ENCODE data around the gene MYBPC1. TPM values are rescaled to one million over a fixed set of nuclear protein-coding genes. Genes with fewer than 3 reads are reported as not detected.

The MYBPC1 gene
- total and polyA plus RNA-seq, 2 of the 4 experiments (the other 2 are of a cell fraction) = not detected

DNA sequence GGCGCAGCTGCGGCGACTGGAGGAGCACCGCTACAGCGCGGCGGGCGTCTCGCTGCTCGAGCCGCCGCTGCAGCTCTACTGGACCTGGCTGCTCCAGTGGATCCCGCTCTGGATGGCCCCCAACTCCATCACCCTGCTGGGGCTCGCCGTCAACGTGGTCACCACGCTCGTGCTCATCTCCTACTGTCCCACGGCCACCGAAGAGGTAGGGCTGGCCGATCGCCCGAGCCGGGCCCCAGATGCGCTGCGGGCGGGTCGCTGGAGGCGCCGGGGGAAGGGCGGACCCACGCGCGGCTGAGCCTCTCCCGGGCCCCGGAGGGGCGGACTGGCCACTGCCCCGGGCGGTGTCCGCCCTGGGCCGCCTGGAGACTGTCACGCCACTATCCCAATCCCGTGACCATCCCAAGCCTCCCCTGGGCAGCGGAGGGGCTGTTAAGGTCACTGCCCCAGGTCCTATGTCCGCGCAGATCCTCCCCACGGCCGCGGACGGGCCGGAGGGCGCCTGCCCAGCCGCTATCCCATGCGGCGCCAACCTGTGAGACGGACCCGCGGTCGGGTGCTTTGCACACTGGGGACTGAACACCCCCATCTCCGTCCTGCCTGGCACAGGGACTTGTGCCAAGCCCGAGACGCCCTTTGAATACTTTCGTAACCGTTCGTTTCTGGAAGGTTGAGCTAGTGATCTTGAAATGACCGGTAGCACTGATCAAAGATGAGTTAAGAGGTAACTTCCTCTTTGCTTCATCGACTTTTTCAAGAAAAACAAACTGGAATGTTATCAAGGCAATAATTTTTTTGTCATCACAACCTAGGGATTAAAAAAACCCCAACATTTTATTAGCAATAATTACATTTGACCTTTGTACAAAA is 103.4 kb downstream of the MYBPC1 start:
- peaks cover 7 to 11% of the 10 kb centered on the region in 2 experiments; a peak in 2 of 4 replicates for H3K79me1 ChIP-seq (ENCODE audit: low read depth in 1 of 2, low read length in 2 of 2)
- H4K91ac ChIP-seq (ENCODE audit: insufficient read depth, low read depth, low read length) = peak overlapping the region; percentile 38; the same call in 1 of the 2 replicates
- peak overlapping the region; percentile 63 for H2AK9ac ChIP-seq (replicated peaks; ENCODE audit: low read depth, low read length, poor library complexity)
- intact Hi-C loops (cut with micrococcal nuclease) (loop anchor here (2.0 kb wide), 1 partner anchor 283 kb away; no protein-coding TSS in a partner anchor), dilution Hi-C loops (cut with HindIII; ENCODE audit: low sequenced_read_pairs, unreplicated experiment) (no loop called here), in situ Hi-C loops (cut with MboI; ENCODE audit: low sequenced_read_pairs) (no loop called here)
- peaks cover 7% of the 10 kb centered on the region for H3K4me1 ChIP-seq (ENCODE audit: control insufficient read depth, insufficient read depth, low read length)
- H3K4me2 ChIP-seq (ENCODE audit: low read depth, low read length) = peak overlapping the region; percentile 99
- ChIA-PET CTCF (interaction anchor here (0.6 to 1.1 kb wide), 2 partner anchors 9 to 31 kb away, joined by 3 to 4 read pairs; no protein-coding TSS in a partner anchor), POLR2A (ENCODE audit: unreplicated experiment) (interaction anchor here (0.6 kb wide), 1 partner anchor 525 kb away, joined by 3 read pairs; no protein-coding TSS in a partner anchor)
- 3% methylated on average over 32 of the region's 67 CpGs; no CpG with 5 or more reads in 1 of the 2 experiments for WGBS, 2 experiments (ENCODE audit: extremely low coverage in 2 of 2, insufficient read length in 1 of 2)
- no peaks in the 10 kb centered on the region for H3K9me1 ChIP-seq (ENCODE audit: insufficient read depth, low read length)
- H3K4me3 ChIP-seq (ENCODE audit: insufficient read depth, low read depth, low read length) = peak overlapping the region; percentile 99
- DNase-seq (peak; percentile 7), ATAC-seq (ENCODE audit: low read depth) (peak; percentile 66)
- H4K5ac ChIP-seq (ENCODE audit: low read depth, low read length) = peak overlapping the region; percentile 61; the same call in 1 of the 2 replicates
- H3K4ac ChIP-seq (ENCODE audit: low read depth, low read length) = peak overlapping the region; percentile 21
- peak overlapping the region; percentile 77; the same call in 1 of the 3 replicates for H2BK15ac ChIP-seq (ENCODE audit: low read depth, low read length)
- H4K20me1 ChIP-seq (ENCODE audit: insufficient read depth, low read length) = no peaks in the 10 kb centered on the region
- peaks cover 2% of the 10 kb centered on the region for H3K9me3 ChIP-seq (ENCODE audit: control insufficient read depth, insufficient read depth, low read length)
- H3K27me3 ChIP-seq (ENCODE audit: control insufficient read depth, insufficient read depth, low read length) = no peaks in the 10 kb centered on the region
- no peaks in the 10 kb centered on the region for H3K36me3 ChIP-seq (ENCODE audit: control insufficient read depth, insufficient read depth, low read length)
- H4K8ac ChIP-seq (ENCODE audit: low read depth in 2 of 2, low read length in 2 of 2) = peak overlapping the region in 1 of 2 experiments; percentile 53; a peak in 1 of 4 replicates
- H2AFZ ChIP-seq (replicated peaks; ENCODE audit: low read length, poor library complexity) = peak overlapping the region; percentile 96
- no TSS peak for BruUV-seq (replicated peaks)
- peak overlapping the region; percentile 61; the same call in 1 of the 2 replicates for H3K23ac ChIP-seq (ENCODE audit: low read depth, low read length)
- no peak overlapping the region for H2BK20ac ChIP-seq (ENCODE audit: low read depth, low read length)
- no peak overlapping the region for H3K14ac ChIP-seq (replicated peaks; ENCODE audit: low read depth, low read length)
- peak overlapping the region; percentile 48; the same call in 1 of the 2 replicates for H3K56ac ChIP-seq (ENCODE audit: extremely low read depth, insufficient read depth, low read length)
- 0 out of 2 replicates have a peak overlapping the region, but pooled peaks have one; percentile 20 for H2BK120ac ChIP-seq (ENCODE audit: low read depth, low read length)
- H3K27ac ChIP-seq (ENCODE audit: insufficient read depth, low read length) = peak overlapping the region; percentile 91
- H3K18ac ChIP-seq (ENCODE audit: low read depth, low read length) = peak overlapping the region; percentile 77; the same call in 1 of the 2 replicates
- TF ChIP-seq MAZ (IDR thresholded peaks at IDR 0.05; ENCODE audit: borderline replicate concordance, low read depth, low read length) = no peak
- TF ChIP-seq CHD1 (IDR thresholded peaks at IDR 0.05; ENCODE audit: low read depth, low read length) = no peak
- TF ChIP-seq POLR2A (IDR thresholded peaks at IDR 0.05; ENCODE audit: low read depth, low read length) = no peak
- TF ChIP-seq, protein P1, sequence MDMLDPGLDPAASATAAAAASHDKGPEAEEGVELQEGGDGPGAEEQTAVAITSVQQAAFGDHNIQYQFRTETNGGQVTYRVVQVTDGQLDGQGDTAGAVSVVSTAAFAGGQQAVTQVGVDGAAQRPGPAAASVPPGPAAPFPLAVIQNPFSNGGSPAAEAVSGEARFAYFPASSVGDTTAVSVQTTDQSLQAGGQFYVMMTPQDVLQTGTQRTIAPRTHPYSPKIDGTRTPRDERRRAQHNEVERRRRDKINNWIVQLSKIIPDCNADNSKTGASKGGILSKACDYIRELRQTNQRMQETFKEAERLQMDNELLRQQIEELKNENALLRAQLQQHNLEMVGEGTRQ (IDR thresholded peaks at IDR 0.05; ENCODE audit: low read depth, low read length) = no peak
- no peak for TF ChIP-seq RFX5 (IDR thresholded peaks at IDR 0.05; ENCODE audit: low read depth, low read length)
- TF ChIP-seq RCOR1 (IDR thresholded peaks at IDR 0.05; ENCODE audit: insufficient replicate concordance, low read length) = no peak
- TF ChIP-seq, protein P2, sequence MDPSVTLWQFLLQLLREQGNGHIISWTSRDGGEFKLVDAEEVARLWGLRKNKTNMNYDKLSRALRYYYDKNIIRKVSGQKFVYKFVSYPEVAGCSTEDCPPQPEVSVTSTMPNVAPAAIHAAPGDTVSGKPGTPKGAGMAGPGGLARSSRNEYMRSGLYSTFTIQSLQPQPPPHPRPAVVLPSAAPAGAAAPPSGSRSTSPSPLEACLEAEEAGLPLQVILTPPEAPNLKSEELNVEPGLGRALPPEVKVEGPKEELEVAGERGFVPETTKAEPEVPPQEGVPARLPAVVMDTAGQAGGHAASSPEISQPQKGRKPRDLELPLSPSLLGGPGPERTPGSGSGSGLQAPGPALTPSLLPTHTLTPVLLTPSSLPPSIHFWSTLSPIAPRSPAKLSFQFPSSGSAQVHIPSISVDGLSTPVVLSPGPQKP (IDR thresholded peaks at IDR 0.05; ENCODE audit: borderline replicate concordance, low read depth, low read length) = no peak
- TF ChIP-seq MAFK (IDR thresholded peaks at IDR 0.05; ENCODE audit: low read depth, low read length) = no peak
- TF ChIP-seq BHLHE40 (IDR thresholded peaks at IDR 0.05; ENCODE audit: low read depth, low read length) = no peak
- TF ChIP-seq NFE2L2 (IDR thresholded peaks at IDR 0.05; ENCODE audit: low read depth, low read length) = no peak
- H2AK5ac ChIP-seq (ENCODE audit: low read depth, low read length) = no peak overlapping the region
- H3K9ac ChIP-seq (ENCODE audit: low read depth, low read length) = peak overlapping the region; percentile 87
- peak overlapping the region; percentile 69 for H2BK5ac ChIP-seq (ENCODE audit: low read depth, low read length, poor library complexity, severe bottlenecking)

Data from IMR-90 (cell line).